Stomach (tissue), 4 donors: ENCODE data around the gene TBCD.

Experiments
- POLR2A ChIP-seq, 4 donors: fragments of 450-650 bp; IDR thresholded peaks; one replicate each; pipeline ENCODE4 v1.6.1; 2016; ENCODE audit warnings: antibody characterized with exemption in 4 of 4, control low read depth in 2 of 4, mild to moderate bottlenecking in 1 of 4, moderate library complexity in 1 of 4
- POLR2AphosphoS5 ChIP-seq, 3 donors: sonication (generic); formaldehyde crosslinking; IDR thresholded peaks; one replicate each; pipeline ENCODE4 v1.6.1; 2016; ENCODE audit warnings: antibody characterized with exemption in 3 of 3
- TF ChIP-seq, protein P1 (sequence below), 7 experiments: fragments of 450-650 bp in 4 of 7; fragments of 200-600 bp in 3 of 7; sonication (generic) in 3 of 7; IDR thresholded peaks; one replicate each; pipeline ENCODE4 v1.5.1; 2016 to 2019; ENCODE audit warnings: antibody characterized with exemption in 7 of 7, control low read depth in 2 of 7, mild to moderate bottlenecking in 1 of 7

GRCh38 chr17:82812058-82812457 lies 60.2 kb downstream of the TBCD start:
- TF ChIP-seq, protein P1, sequence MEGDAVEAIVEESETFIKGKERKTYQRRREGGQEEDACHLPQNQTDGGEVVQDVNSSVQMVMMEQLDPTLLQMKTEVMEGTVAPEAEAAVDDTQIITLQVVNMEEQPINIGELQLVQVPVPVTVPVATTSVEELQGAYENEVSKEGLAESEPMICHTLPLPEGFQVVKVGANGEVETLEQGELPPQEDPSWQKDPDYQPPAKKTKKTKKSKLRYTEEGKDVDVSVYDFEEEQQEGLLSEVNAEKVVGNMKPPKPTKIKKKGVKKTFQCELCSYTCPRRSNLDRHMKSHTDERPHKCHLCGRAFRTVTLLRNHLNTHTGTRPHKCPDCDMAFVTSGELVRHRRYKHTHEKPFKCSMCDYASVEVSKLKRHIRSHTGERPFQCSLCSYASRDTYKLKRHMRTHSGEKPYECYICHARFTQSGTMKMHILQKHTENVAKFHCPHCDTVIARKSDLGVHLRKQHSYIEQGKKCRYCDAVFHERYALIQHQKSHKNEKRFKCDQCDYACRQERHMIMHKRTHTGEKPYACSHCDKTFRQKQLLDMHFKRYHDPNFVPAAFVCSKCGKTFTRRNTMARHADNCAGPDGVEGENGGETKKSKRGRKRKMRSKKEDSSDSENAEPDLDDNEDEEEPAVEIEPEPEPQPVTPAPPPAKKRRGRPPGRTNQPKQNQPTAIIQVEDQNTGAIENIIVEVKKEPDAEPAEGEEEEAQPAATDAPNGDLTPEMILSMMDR (IDR thresholded peaks at IDR 0.05), result no peak
- TF ChIP-seq POLR2A (IDR thresholded peaks at IDR 0.05) (no peak), POLR2AphosphoS5 (IDR thresholded peaks at IDR 0.05) (no peak)
